Body of pancreas (tissue), 4 donors: ENCODE measurements around the gene OSBPL10. TPM values are rescaled to one million over a fixed set of nuclear protein-coding genes. Genes with fewer than 3 reads are reported as not detected.

Experiments
- ATAC-seq: fragments of 150-250 bp; one replicate; pipeline ENCODE4 v1.9.1; 2016
- DNase-seq, 4 donors: peaks; one replicate each; pipeline ENCODE4 v3.0.0-alpha.2; 2019
- H3K27ac ChIP-seq, 4 donors: fragments of 200-600 bp; sonication (generic); 1 replicate in 3 of 4; 2 replicates in 1 of 4; pipeline versions ENCODE4 v1.5.1 to v1.6.1; 2016 to 2019; ENCODE audit warnings: mild to moderate bottlenecking in 1 of 4, mixed read lengths in 1 of 4, moderate library complexity in 1 of 4
- H3K27me3 ChIP-seq, 2 donors: fragments of 200-600 bp; sonication (generic); one replicate each; pipeline ENCODE4 v1.6.0; 2016; ENCODE audit warnings: mild to moderate bottlenecking in 1 of 2
- H3K36me3 ChIP-seq, 2 donors: fragments of 200-600 bp; sonication (generic); replicated peaks in 1 of 2; 2 replicates each; pipeline ENCODE4 v1.5.1; 2016; ENCODE audit warnings: low read depth in 2 of 2; ENCODE audit not compliant: insufficient read depth in 1 of 2
- H3K4me1 ChIP-seq: fragments of 200-600 bp; sonication (generic); one replicate; pipeline ENCODE4 v1.6.0; 2016
- H3K4me3 ChIP-seq, 2 donors: fragments of 200-600 bp; sonication (generic); 1 replicate in 1 of 2; 2 replicates in 1 of 2; pipeline ENCODE4 v1.5.1; 2016 to 2019
- H3K9me3 ChIP-seq, 3 donors: fragments of 200-600 bp; sonication (generic); 1 replicate in 2 of 3; 2 replicates in 1 of 3; pipeline ENCODE4 v1.5.1; 2016
- CTCF ChIP-seq, 7 experiments: fragments of 450-650 bp in 4 of 7; fragments of 200-600 bp in 3 of 7; sonication (generic) in 3 of 7; IDR thresholded peaks; one replicate each; pipeline ENCODE4 v1.5.1; 2016 to 2019; ENCODE audit warnings: antibody characterized with exemption in 7 of 7
- POLR2A ChIP-seq, 3 donors: fragments of 450-650 bp; IDR thresholded peaks; one replicate each; pipeline ENCODE4 v1.6.1; 2016; ENCODE audit warnings: antibody characterized with exemption in 3 of 3, mild to moderate bottlenecking in 2 of 3
- WGBS, 2 donors: methylation state at CpG; one replicate each; pipeline ENCODE4 v1.1.5; 2017; 5-methylcytosine and 5-hydroxymethylcytosine counted together
- intact Hi-C: fragments of 100-400 bp; cut with DNase I; formaldehyde crosslinking; loops from one replicate; pipeline ENCODE4 v1.15.1; 2023
- total RNA-seq, 2 donors: library from RNA; depleted of rRNA; stranded (reverse); fragments of >200 nt; gene quantifications; one replicate each; pipeline ENCODE4 v1.1.0, GENCODE V29; 2016

The OSBPL10 gene
- total RNA-seq, 2 donors from 2014 or later = 3.4 to 27.0 TPM

- H3K36me3 ChIP-seq = no peaks in the 10 kb centered on the region
- H3K27me3 ChIP-seq = no peaks in the 10 kb centered on the region
- DNase-seq (no peak), ATAC-seq (no peak)
- 86 to 98% methylated on average over 2 of the region's 2 CpGs for WGBS, 2 donors
- intact Hi-C loops = no loop called here
- no peak overlapping the region for H3K27ac ChIP-seq
- no peak overlapping the region for H3K4me3 ChIP-seq
- H3K4me1 ChIP-seq = peaks cover 7% of the 10 kb centered on the region
- H3K9me3 ChIP-seq = no peaks in the 10 kb centered on the region
- TF ChIP-seq POLR2A (IDR thresholded peaks at IDR 0.05) (no peak), CTCF (IDR thresholded peaks at IDR 0.05) (no peak)
Measured at GRCh38 chr3:31976302-31976701, 4.8 kb downstream of the OSBPL10 start.

GRCh38 chr3:31974964-31975363, 6.1 kb downstream of the OSBPL10 start:
- TF ChIP-seq POLR2A (IDR thresholded peaks at IDR 0.05) (no peak), CTCF (IDR thresholded peaks at IDR 0.05) (no peak)
- ATAC-seq = no peak

GRCh38 chr3:31974471-31974870, 6.6 kb downstream of the OSBPL10 start:
- TF ChIP-seq POLR2A (IDR thresholded peaks at IDR 0.05) = no peak
- no peak for TF ChIP-seq CTCF (IDR thresholded peaks at IDR 0.05)
- no peak for DNase-seq
- Histone ChIP-seq H3K36me3 (no peaks in the 10 kb centered on the region), H3K4me3 (no peak overlapping the region), H3K9me3 (no peaks in the 10 kb centered on the region), H3K27me3 (no peaks in the 10 kb centered on the region), H3K4me1 (no peaks in the 10 kb centered on the region), H3K27ac (no peak overlapping the region)
- intact Hi-C loops = no loop called here
- peak; percentile 15 for ATAC-seq
- WGBS, 2 donors = 75 to 86% methylated on average over 5 of the region's 5 CpGs

More at GRCh38 chr3:31974964-31975363, 6.1 kb downstream of the OSBPL10 start:
- intact Hi-C loops = no loop called here
- no peak for DNase-seq
- Histone ChIP-seq H3K9me3 (no peaks in the 10 kb centered on the region), H3K4me3 (no peak overlapping the region), H3K27ac (no peak overlapping the region), H3K4me1 (peaks cover under 1% of the 10 kb centered on the region), H3K27me3 (no peaks in the 10 kb centered on the region), H3K36me3 (no peaks in the 10 kb centered on the region)
- 93 to 94% methylated on average over 5 of the region's 5 CpGs for WGBS, 2 donors

- TF ChIP-seq POLR2A (IDR thresholded peaks at IDR 0.05) = no peak
- TF ChIP-seq CTCF (IDR thresholded peaks at IDR 0.05) = no peak
- Histone ChIP-seq H3K27me3 (no peaks in the 10 kb centered on the region), H3K4me1 (no peaks in the 10 kb centered on the region), H3K4me3 (no peak overlapping the region), H3K36me3 (no peaks in the 10 kb centered on the region), H3K27ac (no peak overlapping the region), H3K9me3 (no peaks in the 10 kb centered on the region)
- DNase-seq (no peak), ATAC-seq (no peak)
- intact Hi-C loops = no loop called here
- WGBS, 2 donors = 85 to 90% methylated on average over 5 of the region's 5 CpGs
Measured at GRCh38 chr3:31973837-31974236, 7.2 kb downstream of the OSBPL10 start.

GRCh38 chr3:31973081-31973480, 8.0 kb downstream of the OSBPL10 start:
- ATAC-seq = no peak
- H3K9me3 ChIP-seq = no peaks in the 10 kb centered on the region
- H3K36me3 ChIP-seq = no peaks in the 10 kb centered on the region
- H3K27ac ChIP-seq = no peak overlapping the region
- no peaks in the 10 kb centered on the region for H3K4me1 ChIP-seq
- no peak overlapping the region for H3K4me3 ChIP-seq
- no peaks in the 10 kb centered on the region for H3K27me3 ChIP-seq
- DNase-seq = no peak
- TF ChIP-seq CTCF (IDR thresholded peaks at IDR 0.05) (no peak), POLR2A (IDR thresholded peaks at IDR 0.05) (no peak)
- 79 to 80% methylated on average over 4 of the region's 4 CpGs for WGBS, 2 donors
- intact Hi-C loops = no loop called here
